ENCODE results near the gene STARD7.

STARD7 gene

DNA sequence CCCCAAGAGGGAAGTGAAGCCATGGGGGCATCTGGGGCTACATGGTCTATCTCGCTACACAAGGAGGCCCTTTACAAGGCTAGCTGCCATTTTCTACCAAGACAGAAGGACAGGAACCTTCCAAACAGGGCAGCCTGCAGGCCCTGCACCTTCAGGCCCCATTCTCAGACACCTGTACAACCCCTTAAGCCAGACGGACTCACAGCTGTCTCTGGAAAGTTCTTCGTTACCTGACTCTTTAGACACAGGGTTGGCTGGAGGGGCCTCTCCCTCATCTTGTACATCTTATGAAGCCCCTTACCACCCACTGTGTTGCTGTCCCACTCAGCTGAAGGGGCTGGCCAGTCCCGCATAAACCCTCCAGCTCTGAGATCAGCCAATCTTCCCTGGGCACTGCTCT, 40.0 kb upstream of the STARD7 start:
- no peak overlapping the region for H2AFZ ChIP-seq (ENCODE audit: low read length)
- H3K36me3 ChIP-seq (ENCODE audit: insufficient read depth, low read length), result peaks cover 16% of the 10 kb centered on the region; the same call in 1 of the 2 replicates
- H3K9ac ChIP-seq (ENCODE audit: low read depth, low read length, poor library complexity, severe bottlenecking), result no peak overlapping the region
- H3K9me2 ChIP-seq (replicated peaks; ENCODE audit: low read depth, low read length), result no peaks in the 10 kb centered on the region
- no peak overlapping the region for H3K4me2 ChIP-seq (ENCODE audit: low read depth, low read length, poor library complexity, severe bottlenecking)
- H3K79me2 ChIP-seq (ENCODE audit: insufficient read depth, low read length), result no peaks in the 10 kb centered on the region
- no peaks in the 10 kb centered on the region for H3K4me1 ChIP-seq (ENCODE audit: insufficient read depth, low read length, poor library complexity, severe bottlenecking)
- no peaks in the 10 kb centered on the region for H3K27me3 ChIP-seq (ENCODE audit: insufficient read depth, low read length, poor library complexity, severe bottlenecking)
- H3K9me3 ChIP-seq (ENCODE audit: insufficient read depth, low read depth, low read length), result no peaks in the 10 kb centered on the region
- H3F3A ChIP-seq (ENCODE audit: low read depth), result no peaks in the 10 kb centered on the region
- H3K4me3 ChIP-seq (ENCODE audit: low read length, poor library complexity, severe bottlenecking), result no peak overlapping the region
- no peaks in the 10 kb centered on the region for H4K20me1 ChIP-seq (ENCODE audit: insufficient read depth, low read length, poor library complexity, severe bottlenecking)
- no peak for TF ChIP-seq EZH2phosphoT487 (IDR thresholded peaks at IDR 0.05; ENCODE audit: borderline replicate concordance)
- TF ChIP-seq, protein P1, sequence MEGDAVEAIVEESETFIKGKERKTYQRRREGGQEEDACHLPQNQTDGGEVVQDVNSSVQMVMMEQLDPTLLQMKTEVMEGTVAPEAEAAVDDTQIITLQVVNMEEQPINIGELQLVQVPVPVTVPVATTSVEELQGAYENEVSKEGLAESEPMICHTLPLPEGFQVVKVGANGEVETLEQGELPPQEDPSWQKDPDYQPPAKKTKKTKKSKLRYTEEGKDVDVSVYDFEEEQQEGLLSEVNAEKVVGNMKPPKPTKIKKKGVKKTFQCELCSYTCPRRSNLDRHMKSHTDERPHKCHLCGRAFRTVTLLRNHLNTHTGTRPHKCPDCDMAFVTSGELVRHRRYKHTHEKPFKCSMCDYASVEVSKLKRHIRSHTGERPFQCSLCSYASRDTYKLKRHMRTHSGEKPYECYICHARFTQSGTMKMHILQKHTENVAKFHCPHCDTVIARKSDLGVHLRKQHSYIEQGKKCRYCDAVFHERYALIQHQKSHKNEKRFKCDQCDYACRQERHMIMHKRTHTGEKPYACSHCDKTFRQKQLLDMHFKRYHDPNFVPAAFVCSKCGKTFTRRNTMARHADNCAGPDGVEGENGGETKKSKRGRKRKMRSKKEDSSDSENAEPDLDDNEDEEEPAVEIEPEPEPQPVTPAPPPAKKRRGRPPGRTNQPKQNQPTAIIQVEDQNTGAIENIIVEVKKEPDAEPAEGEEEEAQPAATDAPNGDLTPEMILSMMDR (conservative IDR thresholded peaks at IDR 0.05; ENCODE audit: low read length), result no peak

DNA sequence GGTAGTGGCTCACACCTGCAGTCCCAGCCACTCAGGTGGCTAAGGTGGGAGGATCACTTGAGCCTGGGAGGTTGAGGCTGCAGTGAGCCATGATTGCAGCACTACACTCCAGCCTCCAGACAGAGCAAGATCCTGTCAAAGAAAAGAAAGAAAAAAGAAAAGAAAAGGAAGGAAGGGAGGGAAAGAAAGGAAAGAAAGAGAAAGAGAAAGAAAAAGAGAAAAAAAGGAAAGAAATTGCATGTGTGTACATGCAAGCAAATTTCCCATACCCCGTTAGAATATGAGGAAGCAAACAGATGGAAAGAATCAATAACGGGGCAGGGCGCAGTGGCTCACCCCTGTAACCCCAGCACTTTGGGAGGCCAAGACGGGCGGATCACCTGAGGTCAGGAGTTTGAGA, 39.3 kb upstream of the STARD7 start:
- no peaks in the 10 kb centered on the region for H3K9me2 ChIP-seq (replicated peaks; ENCODE audit: low read depth, low read length)
- H2AFZ ChIP-seq (ENCODE audit: low read length), result no peak overlapping the region
- H3F3A ChIP-seq (ENCODE audit: low read depth), result no peaks in the 10 kb centered on the region
- no peaks in the 10 kb centered on the region for H3K27me3 ChIP-seq (ENCODE audit: insufficient read depth, low read length, poor library complexity, severe bottlenecking)
- no peak overlapping the region for H3K4me3 ChIP-seq (ENCODE audit: low read length, poor library complexity, severe bottlenecking)
- H3K9me3 ChIP-seq (ENCODE audit: insufficient read depth, low read depth, low read length), result no peaks in the 10 kb centered on the region
- H4K20me1 ChIP-seq (ENCODE audit: insufficient read depth, low read length, poor library complexity, severe bottlenecking), result no peaks in the 10 kb centered on the region
- H3K36me3 ChIP-seq (ENCODE audit: insufficient read depth, low read length), result peaks cover 9% of the 10 kb centered on the region; the same call in 1 of the 2 replicates
- TF ChIP-seq, protein P1 (conservative IDR thresholded peaks at IDR 0.05; ENCODE audit: low read length), result no peak
- no peak for TF ChIP-seq EZH2phosphoT487 (IDR thresholded peaks at IDR 0.05; ENCODE audit: borderline replicate concordance)
- no peaks in the 10 kb centered on the region for H3K79me2 ChIP-seq (ENCODE audit: insufficient read depth, low read length)
- no peaks in the 10 kb centered on the region for H3K4me1 ChIP-seq (ENCODE audit: insufficient read depth, low read length, poor library complexity, severe bottlenecking)
- H3K4me2 ChIP-seq (ENCODE audit: low read depth, low read length, poor library complexity, severe bottlenecking), result no peak overlapping the region
- H3K9ac ChIP-seq (ENCODE audit: low read depth, low read length, poor library complexity, severe bottlenecking), result no peak overlapping the region

DNA sequence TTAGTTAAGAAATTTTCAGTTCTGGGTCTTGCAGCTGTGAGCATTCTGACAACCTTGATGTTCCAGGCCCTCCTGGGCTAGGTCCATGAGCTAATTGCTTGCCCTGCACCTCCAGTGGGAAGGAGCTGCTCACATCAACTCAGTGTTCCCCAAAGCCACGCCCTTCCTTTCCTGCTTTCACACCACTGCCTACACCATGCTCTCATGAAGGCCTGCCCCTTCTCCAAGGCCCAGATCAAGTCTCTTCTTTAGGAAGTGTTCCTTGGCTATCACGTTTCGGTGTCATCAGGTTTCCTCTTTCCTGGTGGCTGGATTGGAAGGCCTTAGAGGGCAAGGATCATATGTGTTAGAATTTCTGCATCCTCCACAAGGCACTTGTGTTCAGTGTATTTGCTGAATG, 38.4 kb upstream of the STARD7 start:
- Histone ChIP-seq H3K9ac (ENCODE audit: low read depth, low read length, poor library complexity, severe bottlenecking) (no peak overlapping the region), H3K79me2 (ENCODE audit: insufficient read depth, low read length) (no peaks in the 10 kb centered on the region), H3K9me2 (replicated peaks; ENCODE audit: low read depth, low read length) (no peaks in the 10 kb centered on the region), H4K20me1 (ENCODE audit: insufficient read depth, low read length, poor library complexity, severe bottlenecking) (no peaks in the 10 kb centered on the region), H3F3A (ENCODE audit: low read depth) (no peaks in the 10 kb centered on the region), H3K4me2 (ENCODE audit: low read depth, low read length, poor library complexity, severe bottlenecking) (no peak overlapping the region), H3K36me3 (ENCODE audit: insufficient read depth, low read length) (peaks cover under 1% of the 10 kb centered on the region; the same call in 1 of the 2 replicates), H3K9me3 (ENCODE audit: insufficient read depth, low read depth, low read length) (no peaks in the 10 kb centered on the region), H2AFZ (ENCODE audit: low read length) (no peak overlapping the region), H3K27me3 (ENCODE audit: insufficient read depth, low read length, poor library complexity, severe bottlenecking) (no peaks in the 10 kb centered on the region), H3K4me1 (ENCODE audit: insufficient read depth, low read length, poor library complexity, severe bottlenecking) (peaks cover 8% of the 10 kb centered on the region), H3K4me3 (ENCODE audit: low read length, poor library complexity, severe bottlenecking) (no peak overlapping the region)
- TF ChIP-seq, protein P1 (conservative IDR thresholded peaks at IDR 0.05; ENCODE audit: low read length), result no peak
- no peak for TF ChIP-seq EZH2phosphoT487 (IDR thresholded peaks at IDR 0.05; ENCODE audit: borderline replicate concordance)

All from Loucy (cell line).